Retinal pigment epithelial cell (primary cell): ENCODE measurements around the gene LINC00237.

Experiments used
- DNase-seq: peaks from one replicate; pipeline ENCODE4 v3.0.0-alpha.2; 2010; ENCODE audit warnings: low read depth
- H3K4me3 ChIP-seq: 2 replicates; pipeline ENCODE4 v1.5.1; 2011; ENCODE audit warnings: mild to moderate bottlenecking, low read length, control low read depth, moderate library complexity
- CTCF ChIP-seq: conservative IDR thresholded peaks from 2 replicates; pipeline ENCODE4 v1.5.1; 2011; ENCODE audit warnings: low read depth, low read length, control low read depth, inconsistent platforms

Gene LINC00237

GRCh38 chr20:21087862-21088540 is 18.2 kb downstream of the LINC00237 start:
- no peak for TF ChIP-seq CTCF
- H3K4me3 ChIP-seq, result no peak overlapping the region
- DNase-seq, result no peak

- H3K4me3 ChIP-seq, result no peak overlapping the region
- no peak for DNase-seq
- TF ChIP-seq CTCF, result no peak
Observed at GRCh38 chr20:21083825-21084325, 22.3 kb downstream of the LINC00237 start.

GRCh38 chr20:21082584-21082983 is 23.6 kb downstream of the LINC00237 start:
- no peak for TF ChIP-seq CTCF
- no peak overlapping the region for H3K4me3 ChIP-seq
- no peak for DNase-seq

- H3K4me3 ChIP-seq, result no peak overlapping the region
- no peak for TF ChIP-seq CTCF
- no peak for DNase-seq
Observed at GRCh38 chr20:21077809-21078345, 28.3 kb downstream of the LINC00237 start.

- no peak overlapping the region for H3K4me3 ChIP-seq
- TF ChIP-seq CTCF, result no peak
- DNase-seq, result no peak
Observed at GRCh38 chr20:21076073-21076472, 30.1 kb downstream of the LINC00237 start.

- no peak for TF ChIP-seq CTCF
- no peak for DNase-seq
- H3K4me3 ChIP-seq, result no peak overlapping the region
Observed at GRCh38 chr20:21075471-21075870, 30.7 kb downstream of the LINC00237 start.
